BLaER1 treated with 17β-estradiol and CSF1 and Interleukin-3, amounts not matched to agents 10 nM and 100 nM (cell line): ENCODE measurements around the gene FAM110A.

Experiments
- H3K27ac ChIP-seq, 11 experiments: shearing (Covaris generic); formaldehyde crosslinking; 2 replicates each; pipeline ENCODE4 v1.8.1; 2022
- H3K27me3 ChIP-seq, 11 experiments: shearing (Covaris generic); formaldehyde crosslinking; 2 replicates each; pipeline ENCODE4 v1.8.1; 2022
- H3K36me3 ChIP-seq, 11 experiments: shearing (Covaris generic); formaldehyde crosslinking; 2 replicates each; pipeline ENCODE4 v1.8.1; 2022
- H3K4me1 ChIP-seq, 10 experiments: shearing (Covaris generic); formaldehyde crosslinking; 2 replicates each; pipeline ENCODE4 v1.8.1; 2022
- H3K4me2 ChIP-seq, 11 experiments: shearing (Covaris generic); formaldehyde crosslinking; 2 replicates each; pipeline ENCODE4 v1.8.1; 2022
- H3K4me3 ChIP-seq, 10 experiments: shearing (Covaris generic); formaldehyde crosslinking; 2 replicates each; pipeline ENCODE4 v1.8.1; 2022
- H3K9ac ChIP-seq, 11 experiments: shearing (Covaris generic); formaldehyde crosslinking; 2 replicates each; pipeline ENCODE4 v1.8.1; 2022
- H3K9me3 ChIP-seq, 11 experiments: shearing (Covaris generic); formaldehyde crosslinking; replicated peaks in 1 of 11; 2 replicates each; pipeline ENCODE4 v1.8.1; 2022
- H4K20me1 ChIP-seq, 11 experiments: shearing (Covaris generic); formaldehyde crosslinking; 2 replicates each; pipeline ENCODE4 v1.8.1; 2022
- Cebpa-rat ChIP-seq, 11 experiments: shearing (Covaris generic); IDR thresholded peaks; 2 replicates each; pipeline ENCODE4 v1.8.1; 2022

Gene FAM110A

GRCh38 chr20:829551-829950 is 4.0 kb upstream of the FAM110A start:
- Histone ChIP-seq H3K9ac (no peak overlapping the region; a peak in 1 of 22 replicates), H3K4me3 (no peak overlapping the region), H3K27ac (peak overlapping the region in 4 of 11 experiments; percentile 17 to 60 (median 54); a peak in 7 of 22 replicates), H3K27me3 (no peaks in the 10 kb centered on the region), H3K9me3 (peaks cover 5 to 19% (median 14%) of the 10 kb centered on the region in 11 experiments; a peak in 17 of 22 replicates), H4K20me1 (no peaks in the 10 kb centered on the region), H3K4me2 (peak overlapping the region in 5 of 11 experiments; percentile 15 to 79 (median 49); a peak in 6 of 22 replicates), H3K4me1 (peaks cover 41 to 79% (median 55%) of the 10 kb centered on the region in 10 experiments), H3K36me3 (no peaks in the 10 kb centered on the region)
- TF ChIP-seq Cebpa-rat (IDR thresholded peaks at IDR 0.05) = no peak

GRCh38 chr20:830011-830521 is 3.4 kb upstream of the FAM110A start:
- Histone ChIP-seq H3K4me3 (no peak overlapping the region), H3K27ac (peak overlapping the region in 4 of 11 experiments; percentile 17 to 60 (median 54); a peak in 6 of 22 replicates), H3K27me3 (no peaks in the 10 kb centered on the region), H4K20me1 (0 out of 22 replicates have a peak, but pooled peaks cover 0 to under 1% (median 0%) of the 10 kb centered on the region in 11 experiments), H3K9me3 (peaks cover 5 to 19% (median 14%) of the 10 kb centered on the region in 11 experiments; a peak in 17 of 22 replicates), H3K4me1 (peaks cover 41 to 79% (median 55%) of the 10 kb centered on the region in 10 experiments), H3K36me3 (no peaks in the 10 kb centered on the region), H3K9ac (no peak overlapping the region; a peak in 2 of 22 replicates), H3K4me2 (peak overlapping the region in 3 of 11 experiments; percentile 49 to 79 (median 57); a peak in 6 of 22 replicates)
- TF ChIP-seq Cebpa-rat (IDR thresholded peaks at IDR 0.05) = no peak

DNA sequence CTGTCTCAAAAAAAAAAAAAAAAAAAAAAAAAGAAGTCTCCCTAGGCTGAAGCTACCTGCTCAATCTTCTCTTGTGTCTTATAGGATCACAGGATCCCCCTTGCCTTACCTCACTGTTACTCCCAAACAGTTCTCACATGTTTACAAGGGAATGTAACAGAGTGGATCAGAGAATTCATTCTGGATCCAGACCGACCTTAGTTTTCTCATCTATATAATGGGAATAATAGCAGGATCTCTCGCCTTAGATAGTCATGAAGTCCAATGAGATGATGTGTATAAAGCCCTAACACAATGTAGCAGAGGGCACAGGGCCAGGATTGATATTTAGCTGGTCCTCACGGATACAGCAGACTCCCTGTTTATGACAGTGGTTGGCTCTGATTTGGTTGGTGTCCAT is 2.3 kb upstream of the FAM110A start:
- Histone ChIP-seq H3K4me2 (peak overlapping the region in 1 of 11 experiments; percentile 10; a peak in 1 of 22 replicates), H3K27ac (peak overlapping the region in 1 of 11 experiments; percentile 52; a peak in 1 of 22 replicates), H3K4me1 (peaks cover 39 to 77% (median 53%) of the 10 kb centered on the region in 10 experiments), H3K4me3 (no peak overlapping the region), H3K27me3 (no peaks in the 10 kb centered on the region), H3K9me3 (peaks cover 5 to 13% (median 10%) of the 10 kb centered on the region in 11 experiments; a peak in 17 of 22 replicates), H3K36me3 (no peaks in the 10 kb centered on the region), H4K20me1 (peaks cover 0 to 7% (median 0%) of the 10 kb centered on the region in 11 experiments; a peak in 1 of 22 replicates), H3K9ac (no peak overlapping the region)
- no peak for TF ChIP-seq Cebpa-rat (IDR thresholded peaks at IDR 0.05)

GRCh38 chr20:831956-832355 is 1.6 kb upstream of the FAM110A start:
- Histone ChIP-seq H3K36me3 (no peaks in the 10 kb centered on the region), H3K9me3 (peaks cover 0 to 6% (median 3%) of the 10 kb centered on the region in 11 experiments; a peak in 15 of 22 replicates), H3K27me3 (no peaks in the 10 kb centered on the region), H4K20me1 (peaks cover 0 to 7% (median 0%) of the 10 kb centered on the region in 11 experiments; a peak in 5 of 22 replicates), H3K4me1 (peaks cover 35 to 74% (median 52%) of the 10 kb centered on the region in 10 experiments), H3K27ac (peak overlapping the region in 3 of 11 experiments; percentile 92 to 99 (median 98); a peak in 3 of 22 replicates), H3K9ac (no peak overlapping the region), H3K4me2 (peak overlapping the region in 3 of 11 experiments; percentile 67 to 94 (median 86); a peak in 2 of 22 replicates), H3K4me3 (no peak overlapping the region)
- no peak for TF ChIP-seq Cebpa-rat (IDR thresholded peaks at IDR 0.05)

DNA sequence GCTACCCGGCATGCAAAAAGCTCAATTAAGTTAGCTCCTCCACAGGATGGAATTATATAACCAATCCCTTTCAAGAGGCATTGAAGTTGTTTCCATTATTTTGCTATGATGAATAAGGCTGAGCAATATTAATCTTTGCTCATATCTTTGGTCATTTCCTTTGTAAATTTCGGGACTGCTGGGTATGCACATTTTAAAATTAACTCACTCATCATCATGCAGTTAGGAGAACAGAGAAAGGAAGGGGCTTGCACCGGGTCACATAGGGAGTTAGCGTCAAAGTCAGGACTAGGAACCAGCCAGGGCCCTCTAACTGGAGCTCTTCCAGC is 430 bp upstream of the FAM110A start:
- TF ChIP-seq Cebpa-rat (IDR thresholded peaks at IDR 0.05) = no peak
- Histone ChIP-seq H3K27ac (peak overlapping the region in 10 of 11 experiments; percentile 83 to 100 (median 94); a peak in 21 of 22 replicates), H4K20me1 (peaks cover 0 to 11% (median 0%) of the 10 kb centered on the region in 11 experiments; a peak in 5 of 22 replicates), H3K36me3 (no peaks in the 10 kb centered on the region), H3K27me3 (no peaks in the 10 kb centered on the region), H3K4me2 (peak overlapping the region; percentile 67 to 99 (median 97)), H3K4me3 (peak overlapping the region in 9 of 10 experiments; percentile 68 to 91 (median 80); a peak in 16 of 20 replicates), H3K4me1 (peaks cover 43 to 80% (median 61%) of the 10 kb centered on the region in 10 experiments), H3K9ac (peak overlapping the region in 10 of 11 experiments; percentile 84 to 100 (median 90); a peak in 18 of 22 replicates), H3K9me3 (peaks cover 0 to 7% (median 3%) of the 10 kb centered on the region in 11 experiments; a peak in 13 of 22 replicates)

DNA sequence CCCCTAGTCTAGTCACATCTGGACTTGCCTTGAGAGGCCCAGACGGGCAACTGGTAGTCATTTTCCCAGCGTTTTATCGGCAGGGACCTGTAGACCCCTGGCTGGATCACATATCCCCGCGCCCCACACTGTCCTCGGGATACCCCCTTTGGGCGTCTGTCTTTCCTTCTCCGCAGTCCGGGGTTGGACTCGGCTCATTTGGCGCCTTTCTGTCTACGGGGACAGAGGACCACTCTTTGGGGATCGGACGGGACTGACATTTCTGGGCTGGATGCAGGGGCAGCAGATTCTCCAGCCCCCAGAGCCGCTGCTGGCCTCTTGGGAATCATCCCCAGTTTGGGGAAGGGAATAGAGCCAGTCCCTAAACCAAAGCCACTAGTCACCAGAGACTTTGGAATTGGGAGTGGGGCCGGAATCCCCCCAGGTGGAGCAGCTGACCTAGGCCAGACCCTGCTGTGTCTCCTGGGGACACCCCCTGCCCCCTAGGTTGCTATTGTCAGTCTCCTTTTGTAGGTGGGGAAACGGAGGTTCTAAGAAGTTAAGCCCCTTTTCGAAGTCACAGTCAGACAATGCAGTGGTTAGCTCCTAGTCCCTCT is 734 bp downstream of the FAM110A start:
- no peak for TF ChIP-seq Cebpa-rat (IDR thresholded peaks at IDR 0.05)
- no peaks in the 10 kb centered on the region for H3K27me3 ChIP-seq
- peaks cover 0 to 21% (median 7%) of the 10 kb centered on the region in 11 experiments; a peak in 5 of 22 replicates for H4K20me1 ChIP-seq
- peaks cover 0 to 9% (median 0%) of the 10 kb centered on the region in 11 experiments; a peak in 4 of 22 replicates for H3K36me3 ChIP-seq
- peak overlapping the region; percentile 83 to 100 (median 94) for H3K27ac ChIP-seq
- H3K4me1 ChIP-seq = peaks cover 45 to 78% (median 70%) of the 10 kb centered on the region in 10 experiments
- H3K9ac ChIP-seq = peak overlapping the region; percentile 84 to 100 (median 92)
- H3K4me3 ChIP-seq = peak overlapping the region; percentile 68 to 91 (median 78)
- H3K9me3 ChIP-seq = peaks cover 0 to 11% (median 7%) of the 10 kb centered on the region in 11 experiments; a peak in 13 of 22 replicates
- H3K4me2 ChIP-seq = peak overlapping the region; percentile 86 to 99 (median 98)

DNA sequence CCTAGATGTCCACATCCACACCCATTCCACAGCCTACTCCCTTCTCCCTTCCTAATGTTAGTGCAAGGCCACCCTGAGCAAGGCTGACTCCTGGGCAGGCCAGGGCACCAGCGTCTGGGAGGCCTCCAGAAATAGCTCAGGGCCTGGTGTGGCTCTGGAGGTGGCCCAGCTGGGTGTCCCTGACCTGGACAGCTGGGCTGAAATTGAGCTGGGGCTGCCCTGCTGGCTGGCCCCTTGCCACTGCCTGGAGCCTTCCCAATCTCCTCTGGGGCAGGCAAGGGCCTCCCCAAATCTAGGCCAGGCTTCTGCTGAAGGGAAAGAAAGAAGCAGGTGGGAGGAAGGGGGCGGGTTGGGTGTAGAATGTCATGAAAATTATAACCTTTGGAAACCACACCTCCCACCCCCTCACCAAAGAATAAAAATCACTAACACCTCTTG is 2.1 kb downstream of the FAM110A start:
- H3K27ac ChIP-seq = peak overlapping the region in 9 of 11 experiments; percentile 18 to 99 (median 77); a peak in 16 of 22 replicates
- H3K4me2 ChIP-seq = peak overlapping the region; percentile 86 to 99 (median 98)

DNA sequence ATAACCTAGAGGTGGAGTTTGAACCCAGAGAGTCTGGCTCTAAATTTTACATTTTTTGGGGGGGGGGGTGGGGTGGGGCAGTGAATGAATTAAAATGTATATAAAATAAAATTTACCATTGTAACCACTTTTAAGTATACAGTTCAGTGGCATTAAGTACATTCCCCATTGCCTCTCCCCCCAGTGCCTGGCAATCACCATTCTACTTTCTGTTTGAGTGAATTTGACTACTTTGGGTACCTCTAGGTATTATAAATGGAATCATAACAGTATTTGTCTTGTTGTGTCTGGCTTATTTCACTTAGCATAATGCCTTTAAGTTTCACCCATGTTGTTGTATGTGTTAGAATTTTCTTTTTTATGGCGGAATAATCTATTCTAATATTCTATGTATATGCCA is 2.7 kb downstream of the FAM110A start:
- Histone ChIP-seq H3K9ac (peak overlapping the region in 3 of 11 experiments; percentile 29 to 67 (median 47); a peak in 5 of 22 replicates), H3K4me3 (no peak overlapping the region), H3K27ac (peak overlapping the region in 8 of 11 experiments; percentile 46 to 99 (median 84); a peak in 16 of 22 replicates), H3K4me2 (peak overlapping the region in 10 of 11 experiments; percentile 42 to 99 (median 92); a peak in 14 of 22 replicates), H3K9me3 (peaks cover 0 to 11% (median 7%) of the 10 kb centered on the region in 11 experiments; a peak in 13 of 22 replicates), H4K20me1 (peaks cover 3 to 41% (median 12%) of the 10 kb centered on the region in 11 experiments; a peak in 17 of 22 replicates), H3K36me3 (peaks cover 0 to 25% (median 0%) of the 10 kb centered on the region in 11 experiments; a peak in 7 of 22 replicates), H3K27me3 (no peaks in the 10 kb centered on the region), H3K4me1 (peaks cover 53 to 72% (median 68%) of the 10 kb centered on the region in 10 experiments)
- TF ChIP-seq Cebpa-rat (IDR thresholded peaks at IDR 0.05) = no peak

More for the DNA sequence above, 2.1 kb downstream of the FAM110A start:
- peaks cover 0 to 11% (median 7%) of the 10 kb centered on the region in 11 experiments; a peak in 13 of 22 replicates for H3K9me3 ChIP-seq
- TF ChIP-seq Cebpa-rat (IDR thresholded peaks at IDR 0.05) = no peak
- H3K4me1 ChIP-seq = peaks cover 50 to 67% (median 64%) of the 10 kb centered on the region in 10 experiments
- peaks cover 0 to 20% (median 0%) of the 10 kb centered on the region in 11 experiments; a peak in 7 of 22 replicates for H3K36me3 ChIP-seq
- H3K27me3 ChIP-seq = no peaks in the 10 kb centered on the region
- peak overlapping the region in 7 of 10 experiments; percentile 17 to 91 (median 76); a peak in 11 of 20 replicates for H3K4me3 ChIP-seq
- peaks cover 3 to 35% (median 12%) of the 10 kb centered on the region in 11 experiments; a peak in 15 of 22 replicates for H4K20me1 ChIP-seq
- H3K9ac ChIP-seq = peak overlapping the region in 10 of 11 experiments; percentile 8 to 100 (median 54); a peak in 13 of 22 replicates
